ENCODE measurements around the gene EGFR. TPM values are rescaled to one million over a fixed set of nuclear protein-coding genes. Genes with fewer than 3 reads are reported as not detected.
A peak's percentile ranks its signal among the peaks of the same experiment; 100 is the strongest.

The EGFR gene
- total and polyA plus RNA-seq, 2 donors (not counting 3 experiments of a cell fraction or from before 2014, with no cell fraction given), result 1.5 to 4.1 TPM

GRCh38 chr7:55188590-55189138 lies 169.8 kb downstream of the EGFR start:
- intact Hi-C loops (cut with micrococcal nuclease), result no loop called here
- dilution Hi-C loops (cut with MboI; ENCODE audit: extremely low pct_ligation_motif_present, low sequenced_read_pairs), result no loop called here
- no peak overlapping the region for H3K4me2 ChIP-seq (ENCODE audit: insufficient read depth, low read length)
- H3K27ac ChIP-seq (ENCODE audit: insufficient read depth, low read depth, low read length), result peak overlapping the region; percentile 27
- no peaks in the 10 kb centered on the region for H4K20me1 ChIP-seq (replicated peaks; ENCODE audit: control insufficient read depth, extremely low read depth, insufficient read depth, low read length)
- no peaks in the 10 kb centered on the region for H3K36me3 ChIP-seq (ENCODE audit: control insufficient read depth in 2 of 2, extremely low read depth in 1 of 2, insufficient read depth in 2 of 2, low read length in 2 of 2)
- H3K9ac ChIP-seq (replicated peaks; ENCODE audit: extremely low read depth, insufficient read depth, low read length), result no peak overlapping the region
- H3K9me1 ChIP-seq (replicated peaks; ENCODE audit: control insufficient read depth, extremely low read depth, insufficient read depth, low read length), result no peaks in the 10 kb centered on the region
- H3K4me3 ChIP-seq (replicated peaks in 1 of 3; ENCODE audit: insufficient read depth in 1 of 3, low read depth in 1 of 3, low read length in 3 of 3), result no peak overlapping the region
- POLR2A ChIA-PET, result no interaction called here
- H2AFZ ChIP-seq (ENCODE audit: low read depth, low read length), result peak overlapping the region; percentile 43
- no peaks in the 10 kb centered on the region for H3K9me3 ChIP-seq (replicated peaks; ENCODE audit: control insufficient read depth, insufficient read depth, low read length)
- H3K4me1 ChIP-seq (ENCODE audit: control insufficient read depth, extremely low read depth, insufficient read depth, low read length), result peaks cover 45% of the 10 kb centered on the region
- FAIRE-seq (peak; percentile 70), DNase-seq (ENCODE audit: low read depth, low spot score) (no peak)
- BruUV-seq (replicated peaks), result no TSS peak
- CTCF ChIA-PET, result interaction anchor here (1.0 to 1.1 kb wide), 3 partner anchors 66 to 400 kb away, joined by 3 to 6 read pairs (median 3); no protein-coding TSS in a partner anchor
- no peak for TF ChIP-seq EZH2 (IDR thresholded peaks at IDR 0.05; ENCODE audit: borderline replicate concordance, low read depth, low read length, severe bottlenecking)
- TF ChIP-seq GATA2 (IDR thresholded peaks at IDR 0.05; ENCODE audit: insufficient read depth, insufficient read length, low read depth, low read length), result no peak
- TF ChIP-seq MYC (IDR thresholded peaks at IDR 0.05; ENCODE audit: low read depth, low read length), result no peak
- TF ChIP-seq POLR2AphosphoS5 (IDR thresholded peaks at IDR 0.05; ENCODE audit: insufficient read depth, low read depth, low read length), result no peak
- no peak for TF ChIP-seq FOS (IDR thresholded peaks at IDR 0.05; ENCODE audit: borderline replicate concordance, insufficient read depth, low read length)
- no peak for TF ChIP-seq CTCF (IDR thresholded peaks at IDR 0.05; ENCODE audit: extremely low read depth in 1 of 2, insufficient read depth in 1 of 2, low read depth in 1 of 2, low read length in 2 of 2)
- no peak for TF ChIP-seq JUN (IDR thresholded peaks at IDR 0.05; ENCODE audit: borderline replicate concordance, insufficient read depth, insufficient read length, low read depth)
- TF ChIP-seq POLR2A (IDR thresholded peaks at IDR 0.05; ENCODE audit: low read depth, low read length), result no peak
- no peak for TF ChIP-seq MAX (IDR thresholded peaks at IDR 0.05; ENCODE audit: insufficient read depth, insufficient read length)
- H3K27me3 ChIP-seq (ENCODE audit: control insufficient read depth in 2 of 2, insufficient read depth in 2 of 2, low read length in 2 of 2), result no peaks in the 10 kb centered on the region
- H3K79me2 ChIP-seq (ENCODE audit: control insufficient read depth, insufficient read depth, low read length), result no peaks in the 10 kb centered on the region

All from endothelial cell of umbilical vein (primary cell).